Transverse colon (tissue), 3 donors: ENCODE data around the gene GABRB1.

Experiments
- CTCF ChIP-seq, 5 experiments: fragments of 200-600 bp in 3 of 5; fragments of 450-650 bp in 2 of 5; sonication (generic) in 3 of 5; IDR thresholded peaks; 1 replicate in 2 of 5; 2 replicates in 3 of 5; pipeline ENCODE4 v1.5.1; 2016 to 2017; ENCODE audit warnings: antibody characterized with exemption in 5 of 5, inconsistent platforms in 3 of 5, mild to moderate bottlenecking in 2 of 5, moderate library complexity in 1 of 5
- EP300 ChIP-seq: sonication (generic); formaldehyde crosslinking; IDR thresholded peaks from one replicate; pipeline ENCODE4 v1.6.1; 2017; ENCODE audit warnings: antibody characterized with exemption, low read depth
- POLR2A ChIP-seq: fragments of 450-650 bp; IDR thresholded peaks from one replicate; pipeline ENCODE4 v1.6.1; 2016; ENCODE audit warnings: antibody characterized with exemption, mild to moderate bottlenecking, moderate library complexity

GRCh38 chr4:47075919-47076318 is 44.6 kb downstream of the GABRB1 start:
- TF ChIP-seq POLR2A (no peak), CTCF (IDR thresholded peaks at IDR 0.05) (no peak), EP300 (no peak)
